IMR-90 (cell line): Measurements from ENCODE around the gene DPP10.

Experiments
- NFE2L2 ChIP-seq: fragments of 150-350 bp; IDR thresholded peaks from 2 replicates; pipeline ENCODE4 v1.6.1; 2016; ENCODE audit warnings: low read depth, mild to moderate bottlenecking, low read length
- POLR2A ChIP-seq: IDR thresholded peaks from 2 replicates; pipeline ENCODE4 v1.6.1; 2012; ENCODE audit warnings: mild to moderate bottlenecking, low read depth, low read length
- RAD21 ChIP-seq: IDR thresholded peaks from 2 replicates; pipeline ENCODE4 v1.6.1; 2012; ENCODE audit warnings: low read length, improper control_type of control experiment
- RFX5 ChIP-seq: IDR thresholded peaks from 2 replicates; pipeline ENCODE4 v1.8.0; 2012; ENCODE audit warnings: low read depth, mild to moderate bottlenecking, low read length, moderate library complexity
- TF ChIP-seq, protein P1 (sequence below): conservative IDR thresholded peaks from 2 replicates; pipeline ENCODE4 v1.5.1; 2012; ENCODE audit warnings: mild to moderate bottlenecking, low read depth, low read length, improper control_type of control experiment

DNA sequence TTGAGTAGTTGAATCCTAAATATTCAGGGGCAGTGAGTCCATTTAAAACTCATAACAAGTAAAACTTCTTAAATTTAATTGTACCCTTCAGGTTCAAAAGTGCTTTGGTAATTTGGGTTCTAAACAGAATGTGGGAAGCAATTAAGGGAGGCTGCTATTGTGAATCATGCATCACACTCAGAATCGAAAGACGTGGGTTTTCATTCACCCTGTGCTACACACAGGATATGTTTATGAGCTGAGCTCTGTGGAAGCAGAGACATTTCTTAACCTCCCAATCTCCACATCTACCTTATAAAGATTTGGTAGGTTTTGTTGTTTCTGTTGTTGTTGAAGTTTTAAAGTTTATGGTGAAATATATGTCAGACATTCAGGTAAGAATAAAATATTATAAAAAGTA, 633.4 kb downstream of the DPP10 start:
- TF ChIP-seq RAD21 (no peak), POLR2A (no peak), RFX5 (no peak), NFE2L2 (no peak)
- TF ChIP-seq, protein P1, sequence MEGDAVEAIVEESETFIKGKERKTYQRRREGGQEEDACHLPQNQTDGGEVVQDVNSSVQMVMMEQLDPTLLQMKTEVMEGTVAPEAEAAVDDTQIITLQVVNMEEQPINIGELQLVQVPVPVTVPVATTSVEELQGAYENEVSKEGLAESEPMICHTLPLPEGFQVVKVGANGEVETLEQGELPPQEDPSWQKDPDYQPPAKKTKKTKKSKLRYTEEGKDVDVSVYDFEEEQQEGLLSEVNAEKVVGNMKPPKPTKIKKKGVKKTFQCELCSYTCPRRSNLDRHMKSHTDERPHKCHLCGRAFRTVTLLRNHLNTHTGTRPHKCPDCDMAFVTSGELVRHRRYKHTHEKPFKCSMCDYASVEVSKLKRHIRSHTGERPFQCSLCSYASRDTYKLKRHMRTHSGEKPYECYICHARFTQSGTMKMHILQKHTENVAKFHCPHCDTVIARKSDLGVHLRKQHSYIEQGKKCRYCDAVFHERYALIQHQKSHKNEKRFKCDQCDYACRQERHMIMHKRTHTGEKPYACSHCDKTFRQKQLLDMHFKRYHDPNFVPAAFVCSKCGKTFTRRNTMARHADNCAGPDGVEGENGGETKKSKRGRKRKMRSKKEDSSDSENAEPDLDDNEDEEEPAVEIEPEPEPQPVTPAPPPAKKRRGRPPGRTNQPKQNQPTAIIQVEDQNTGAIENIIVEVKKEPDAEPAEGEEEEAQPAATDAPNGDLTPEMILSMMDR: no peak
